ENCODE results near the gene TGFB1. TPM values are rescaled to one million over a fixed set of nuclear protein-coding genes. Genes with fewer than 3 reads are reported as not detected.

Gene TGFB1
- total and polyA plus RNA-seq, 2 of the 13 experiments (the other 11 are each of a cell fraction or from before 2014, with no cell fraction given): 4.1 to 5.4 TPM

DNA sequence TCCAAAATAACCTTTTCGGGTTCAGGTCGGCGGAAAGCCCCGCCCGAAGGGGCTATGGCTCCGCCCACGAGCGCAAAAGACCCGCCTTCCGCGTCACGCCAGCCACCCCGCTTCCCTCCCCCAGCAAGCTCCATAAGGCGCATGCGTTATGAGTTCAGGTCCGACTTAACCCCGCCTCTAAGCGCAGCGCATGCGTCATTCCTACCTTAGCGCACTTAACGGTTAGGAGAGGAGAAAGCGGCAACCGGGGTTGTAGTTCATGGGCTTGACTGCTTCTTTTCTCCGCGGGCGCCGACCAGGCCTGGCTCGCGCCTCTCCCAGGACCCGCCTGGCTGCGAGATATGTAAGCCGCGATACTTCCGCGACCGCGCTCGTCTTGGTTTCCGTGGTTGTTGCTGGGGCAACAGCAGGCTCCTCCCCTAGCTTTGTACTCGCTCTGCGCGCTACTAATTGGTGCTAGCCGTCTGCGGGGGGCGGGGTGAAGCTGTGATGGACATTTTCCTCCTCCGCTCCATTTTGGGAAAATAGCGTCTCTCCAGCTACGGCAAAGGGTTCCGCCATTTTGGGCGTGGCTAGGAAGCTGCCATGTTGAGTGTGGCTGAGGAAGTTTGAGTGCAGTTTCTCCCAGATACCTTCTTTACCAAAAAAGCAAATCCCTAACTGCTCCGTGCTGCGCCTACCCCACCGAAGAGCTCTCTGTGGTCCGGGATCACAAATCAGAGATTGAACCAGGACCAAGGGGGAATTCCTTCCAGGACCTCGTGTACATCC lies 10.2 kb upstream of the TGFB1 start, which contains the start of gene B9D2 (continued):
- TF ChIP-seq ZGPAT (CRISPR knock-in tag; IDR thresholded peaks at IDR 0.05) (peak; percentile 50; the same call in 1 of the 2 replicates), NFYB (CRISPR knock-in tag; IDR thresholded peaks at IDR 0.05) (peak; percentile 84), NR2F6 (IDR thresholded peaks at IDR 0.05) (no peak), NR2F6 (CRISPR knock-in tag; IDR thresholded peaks at IDR 0.05) (0 out of 2 replicates have a peak, but pooled peaks have one; percentile 7), RBM22 (optimal IDR thresholded peaks at IDR 0.05; ENCODE audit: low read length) (peak; percentile 65), NFIC (IDR thresholded peaks at IDR 0.05; ENCODE audit: low read length) (no peak), RARA (CRISPR knock-in tag; IDR thresholded peaks at IDR 0.05) (0 out of 2 replicates have a peak, but pooled peaks have one; percentile 5), PHF8 (CRISPR knock-in tag; IDR thresholded peaks at IDR 0.05) (peak; percentile 76; the same call in 1 of the 2 replicates), ELF1 (CRISPR knock-in tag; IDR thresholded peaks at IDR 0.05) (peak; percentile 67), GTF2F1 (IDR thresholded peaks at IDR 0.05; ENCODE audit: low read length) (no peak), POLR2A (IDR thresholded peaks at IDR 0.05; ENCODE audit: insufficient read depth in 1 of 2, low read depth in 2 of 2, low read length in 2 of 2) (peak; percentile 65 to 91; a peak in 3 of 4 replicates), SP4 (CRISPR knock-in tag; IDR thresholded peaks at IDR 0.05) (peak; percentile 87), ZNF18 (CRISPR knock-in tag; IDR thresholded peaks at IDR 0.05; ENCODE audit: insufficient replicate concordance) (peak; percentile 10), YEATS2 (CRISPR knock-in tag; IDR thresholded peaks at IDR 0.05; ENCODE audit: borderline replicate concordance) (peak; percentile 25; the same call in 1 of the 2 replicates), SMAD3 (CRISPR knock-in tag; IDR thresholded peaks at IDR 0.05) (0 out of 2 replicates have a peak, but pooled peaks have one; percentile 30), KAT8 (CRISPR knock-in tag; IDR thresholded peaks at IDR 0.05) (peak; percentile 85), POLR2AphosphoS2 (IDR thresholded peaks at IDR 0.05; ENCODE audit: low read depth, low read length) (no peak), HOXA3 (CRISPR knock-in tag; IDR thresholded peaks at IDR 0.05) (peak; percentile 100), NRL (CRISPR knock-in tag; IDR thresholded peaks at IDR 0.05; ENCODE audit: borderline replicate concordance) (0 out of 2 replicates have a peak, but pooled peaks have one; percentile 34), NFRKB (IDR thresholded peaks at IDR 0.05) (0 out of 2 replicates have a peak, but pooled peaks have one; percentile 13), TFAP4 (IDR thresholded peaks at IDR 0.05; ENCODE audit: borderline replicate concordance, low read depth) (no peak), ZNF441 (CRISPR knock-in tag; IDR thresholded peaks at IDR 0.05; ENCODE audit: borderline replicate concordance) (no peak), ZSCAN25 (CRISPR knock-in tag; IDR thresholded peaks at IDR 0.05) (0 out of 2 replicates have a peak, but pooled peaks have one; percentile 45)
- TF ChIP-seq, protein P1, sequence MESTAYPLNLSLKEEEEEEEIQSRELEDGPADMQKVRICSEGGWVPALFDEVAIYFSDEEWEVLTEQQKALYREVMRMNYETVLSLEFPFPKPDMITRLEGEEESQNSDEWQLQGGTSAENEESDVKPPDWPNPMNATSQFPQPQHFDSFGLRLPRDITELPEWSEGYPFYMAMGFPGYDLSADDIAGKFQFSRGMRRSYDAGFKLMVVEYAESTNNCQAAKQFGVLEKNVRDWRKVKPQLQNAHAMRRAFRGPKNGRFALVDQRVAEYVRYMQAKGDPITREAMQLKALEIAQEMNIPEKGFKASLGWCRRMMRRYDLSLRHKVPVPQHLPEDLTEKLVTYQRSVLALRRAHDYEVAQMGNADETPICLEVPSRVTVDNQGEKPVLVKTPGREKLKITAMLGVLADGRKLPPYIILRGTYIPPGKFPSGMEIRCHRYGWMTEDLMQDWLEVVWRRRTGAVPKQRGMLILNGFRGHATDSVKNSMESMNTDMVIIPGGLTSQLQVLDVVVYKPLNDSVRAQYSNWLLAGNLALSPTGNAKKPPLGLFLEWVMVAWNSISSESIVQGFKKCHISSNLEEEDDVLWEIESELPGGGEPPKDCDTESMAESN (CRISPR knock-in tag; conservative IDR thresholded peaks at IDR 0.05): no peak
- TF ChIP-seq, protein P2, sequence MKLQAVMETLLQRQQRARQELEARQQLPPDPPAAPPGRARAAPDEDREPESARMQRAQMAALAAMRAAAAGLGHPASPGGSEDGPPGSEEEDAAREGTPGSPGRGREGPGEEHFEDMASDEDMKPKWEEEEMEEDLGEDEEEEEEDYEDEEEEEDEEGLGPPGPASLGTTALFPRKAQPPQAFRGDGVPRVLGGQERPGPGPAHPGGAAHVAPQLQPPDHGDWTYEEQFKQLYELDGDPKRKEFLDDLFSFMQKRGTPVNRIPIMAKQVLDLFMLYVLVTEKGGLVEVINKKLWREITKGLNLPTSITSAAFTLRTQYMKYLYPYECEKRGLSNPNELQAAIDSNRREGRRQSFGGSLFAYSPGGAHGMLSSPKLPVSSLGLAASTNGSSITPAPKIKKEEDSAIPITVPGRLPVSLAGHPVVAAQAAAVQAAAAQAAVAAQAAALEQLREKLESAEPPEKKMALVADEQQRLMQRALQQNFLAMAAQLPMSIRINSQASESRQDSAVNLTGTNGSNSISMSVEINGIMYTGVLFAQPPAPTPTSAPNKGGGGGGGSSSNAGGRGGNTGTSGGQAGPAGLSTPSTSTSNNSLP (IDR thresholded peaks at IDR 0.05; ENCODE audit: low read depth, low read length): no peak

Data from HepG2 (cell line).